SJCRH30 (cell line): ENCODE data around the gene HOXA6. TPM values are rescaled to one million over a fixed set of nuclear protein-coding genes. Genes with fewer than 3 reads are reported as not detected.

Experiments used
- DNase-seq, 2 experiments: peaks; one replicate each; pipeline ENCODE4 v3.0.0-alpha.2; 2015 to 2020
- H3K27ac ChIP-seq: fragments of 250-450 bp; sonication (Bioruptor Pico); 2 replicates; pipeline ENCODE4 v1.5.1; 2020; ENCODE audit warnings: mild to moderate bottlenecking, moderate library complexity
- H3K27me3 ChIP-seq: fragments of 250-450 bp; sonication (Bioruptor Pico); 2 replicates; pipeline ENCODE4 v1.5.1; 2020; ENCODE audit warnings: mild to moderate bottlenecking, moderate library complexity
- H3K36me3 ChIP-seq: fragments of 250-450 bp; sonication (Bioruptor Pico); 2 replicates; pipeline ENCODE4 v1.5.1; 2020; ENCODE audit warnings: mild to moderate bottlenecking, moderate library complexity
- H3K4me1 ChIP-seq: fragments of 250-450 bp; sonication (Bioruptor Pico); 2 replicates; pipeline ENCODE4 v1.5.1; 2020; ENCODE audit warnings: mild to moderate bottlenecking, moderate library complexity
- H3K4me3 ChIP-seq: fragments of 250-450 bp; sonication (Bioruptor Pico); 2 replicates; pipeline ENCODE4 v1.5.1; 2020; ENCODE audit warnings: mild to moderate bottlenecking, moderate library complexity
- H3K9me3 ChIP-seq: fragments of 250-450 bp; sonication (Bioruptor Pico); replicated peaks from 2 replicates; pipeline ENCODE4 v1.5.1; 2020; ENCODE audit warnings: mild to moderate bottlenecking, moderate library complexity
- total RNA-seq: library from RNA; depleted of rRNA; stranded (reverse); fragments of >200 nt; shearing (Covaris generic); gene quantifications from 2 replicates; pipeline ENCODE4 v1.2.3, GENCODE V29; 2014

HOXA6 gene
- total RNA-seq, 1 experiment from 2014 or later, result 3.8 TPM

GRCh38 chr7:27179503-27180430 is 32.2 kb upstream of the HOXA6 start:
- Histone ChIP-seq H3K4me1 (no peaks in the 10 kb centered on the region), H3K27me3 (0 out of 2 replicates have a peak, but pooled peaks cover 5% of the 10 kb centered on the region), H3K9me3 (no peaks in the 10 kb centered on the region), H3K27ac (no peak overlapping the region), H3K4me3 (no peak overlapping the region), H3K36me3 (no peaks in the 10 kb centered on the region)
- no peak for DNase-seq

GRCh38 chr7:27179030-27179429 is 31.5 kb upstream of the HOXA6 start:
- Histone ChIP-seq H3K27me3 (0 out of 2 replicates have a peak, but pooled peaks cover 5% of the 10 kb centered on the region), H3K27ac (no peak overlapping the region), H3K36me3 (no peaks in the 10 kb centered on the region), H3K9me3 (no peaks in the 10 kb centered on the region), H3K4me3 (no peak overlapping the region), H3K4me1 (no peaks in the 10 kb centered on the region)
- DNase-seq, result no peak

GRCh38 chr7:27178366-27178765 is 30.8 kb upstream of the HOXA6 start:
- H3K27ac ChIP-seq, result no peak overlapping the region
- DNase-seq, result no peak
- no peak overlapping the region for H3K4me3 ChIP-seq
- 0 out of 2 replicates have a peak, but pooled peaks cover 5% of the 10 kb centered on the region for H3K27me3 ChIP-seq
- no peaks in the 10 kb centered on the region for H3K9me3 ChIP-seq
- no peaks in the 10 kb centered on the region for H3K36me3 ChIP-seq
- no peaks in the 10 kb centered on the region for H3K4me1 ChIP-seq

- H3K4me3 ChIP-seq, result no peak overlapping the region
- H3K4me1 ChIP-seq, result no peaks in the 10 kb centered on the region
These were observed 30.3 kb upstream of the HOXA6 start for GRCh38 chr7:27177795-27178320.

GRCh38 chr7:27176962-27177794 is 29.6 kb upstream of the HOXA6 start:
- H3K36me3 ChIP-seq, result no peaks in the 10 kb centered on the region
- no peak overlapping the region for H3K27ac ChIP-seq
- H3K4me3 ChIP-seq, result no peak overlapping the region
- H3K27me3 ChIP-seq, result 0 out of 2 replicates have a peak, but pooled peaks cover 5% of the 10 kb centered on the region
- peaks cover 2% of the 10 kb centered on the region for H3K4me1 ChIP-seq
- no peak for DNase-seq
- H3K9me3 ChIP-seq, result no peaks in the 10 kb centered on the region

More at GRCh38 chr7:27177795-27178320, 30.3 kb upstream of the HOXA6 start:
- Histone ChIP-seq H3K36me3 (no peaks in the 10 kb centered on the region), H3K9me3 (no peaks in the 10 kb centered on the region), H3K27me3 (0 out of 2 replicates have a peak, but pooled peaks cover 5% of the 10 kb centered on the region), H3K27ac (no peak overlapping the region)
- DNase-seq, result no peak

- H3K4me3 ChIP-seq, result no peak overlapping the region
- DNase-seq, result no peak
These were observed 28.9 kb upstream of the HOXA6 start for GRCh38 chr7:27176524-27176845.

GRCh38 chr7:27175626-27176523 is 28.3 kb upstream of the HOXA6 start:
- no peak for DNase-seq
- Histone ChIP-seq H3K36me3 (peaks cover 5% of the 10 kb centered on the region; the same call in 1 of the 2 replicates), H3K4me1 (peaks cover 8% of the 10 kb centered on the region), H3K9me3 (no peaks in the 10 kb centered on the region), H3K4me3 (no peak overlapping the region), H3K27me3 (0 out of 2 replicates have a peak, but pooled peaks cover 5% of the 10 kb centered on the region), H3K27ac (no peak overlapping the region)

More at GRCh38 chr7:27176524-27176845, 28.9 kb upstream of the HOXA6 start:
- Histone ChIP-seq H3K36me3 (no peaks in the 10 kb centered on the region; the same call in 1 of the 2 replicates), H3K9me3 (no peaks in the 10 kb centered on the region), H3K27me3 (0 out of 2 replicates have a peak, but pooled peaks cover 5% of the 10 kb centered on the region), H3K27ac (no peak overlapping the region), H3K4me1 (peaks cover 7% of the 10 kb centered on the region)

- Histone ChIP-seq H3K4me3 (no peak overlapping the region), H3K27me3 (0 out of 2 replicates have a peak, but pooled peaks cover 5% of the 10 kb centered on the region), H3K27ac (no peak overlapping the region)
These were observed 27.5 kb upstream of the HOXA6 start for GRCh38 chr7:27174874-27175625.

GRCh38 chr7:27173956-27174873 is 26.6 kb upstream of the HOXA6 start, which contains the start of gene HOXA10:
Gene HOXA10, minus strand, starts transcription at chr7:27174320. Its CDS starts 14 bp downstream, at chr7:27174306.
- H3K9me3 ChIP-seq, result no peaks in the 10 kb centered on the region
- H3K27ac ChIP-seq, result peak within 1 kb of the TSS; percentile 82
- peaks cover 8% of the 10 kb centered on the region for H3K4me1 ChIP-seq
- peaks cover 5% of the 10 kb centered on the region; the same call in 1 of the 2 replicates for H3K36me3 ChIP-seq
- peak in 1 of 2 experiments; percentile 40 for DNase-seq
- H3K27me3 ChIP-seq, result 0 out of 2 replicates have a peak, but pooled peaks cover 5% of the 10 kb centered on the region
- peak within 1 kb of the TSS; percentile 84 for H3K4me3 ChIP-seq

More at GRCh38 chr7:27174874-27175625, 27.5 kb upstream of the HOXA6 start:
- H3K36me3 ChIP-seq, result peaks cover 5% of the 10 kb centered on the region; the same call in 1 of the 2 replicates
- peaks cover 8% of the 10 kb centered on the region for H3K4me1 ChIP-seq
- no peak for DNase-seq
- no peaks in the 10 kb centered on the region for H3K9me3 ChIP-seq

GRCh38 chr7:27173511-27173955 is 26.0 kb upstream of the HOXA6 start:
- Histone ChIP-seq H3K9me3 (no peaks in the 10 kb centered on the region), H3K4me3 (peak overlapping the region; percentile 84), H3K27ac (peak overlapping the region; percentile 82), H3K27me3 (0 out of 2 replicates have a peak, but pooled peaks cover 5% of the 10 kb centered on the region), H3K4me1 (peaks cover 8% of the 10 kb centered on the region), H3K36me3 (peaks cover 5% of the 10 kb centered on the region; the same call in 1 of the 2 replicates)
- peak in 1 of 2 experiments; percentile 46 for DNase-seq

- H3K27me3 ChIP-seq, result 0 out of 2 replicates have a peak, but pooled peaks cover 5% of the 10 kb centered on the region
- H3K4me3 ChIP-seq, result peak overlapping the region; percentile 84
- DNase-seq, result peak; percentile 70 to 73
- H3K36me3 ChIP-seq, result peaks cover 5% of the 10 kb centered on the region; the same call in 1 of the 2 replicates
- H3K9me3 ChIP-seq, result no peaks in the 10 kb centered on the region
- peaks cover 8% of the 10 kb centered on the region for H3K4me1 ChIP-seq
- peak overlapping the region; percentile 82 for H3K27ac ChIP-seq
These were observed 25.4 kb upstream of the HOXA6 start for GRCh38 chr7:27172823-27173510.
